HG03025 (cell line): Measurements from ENCODE around the gene CELF2.

ENCODE experiments used
- ATAC-seq: cut with Tn5 transposase; IDR thresholded peaks from one replicate; pipeline ENCODE4 v1.9.1; 2021; ENCODE audit warnings: mild to moderate bottlenecking, moderate library complexity; ENCODE audit not compliant: unreplicated experiment, low FRiP score

CELF2 gene

GRCh38 chr10:11212288-11213085 is 194.8 kb downstream of the CELF2 start:
- no peak for ATAC-seq

- no peak for ATAC-seq
Measured at GRCh38 chr10:11213137-11213536, 195.5 kb downstream of the CELF2 start.

- ATAC-seq: no peak
Measured at GRCh38 chr10:11214407-11214806, 196.7 kb downstream of the CELF2 start.

GRCh38 chr10:11215471-11215870 is 197.8 kb downstream of the CELF2 start:
- ATAC-seq: no peak

- ATAC-seq: no peak
Measured at GRCh38 chr10:11217521-11217920, 199.8 kb downstream of the CELF2 start.

- ATAC-seq: no peak
Measured at GRCh38 chr10:11218395-11218794, 200.7 kb downstream of the CELF2 start.

- no peak for ATAC-seq
Measured at GRCh38 chr10:11219431-11219830, 201.8 kb downstream of the CELF2 start.

- no peak for ATAC-seq
Measured at GRCh38 chr10:11223081-11223480, 205.4 kb downstream of the CELF2 start.

- no peak for ATAC-seq
Measured at GRCh38 chr10:11223507-11224140, 206.0 kb downstream of the CELF2 start.

GRCh38 chr10:11224321-11224720 is 206.6 kb downstream of the CELF2 start:
- ATAC-seq: no peak

GRCh38 chr10:11224792-11225416 is 207.2 kb downstream of the CELF2 start:
- no peak for ATAC-seq

- peak; percentile 38 for ATAC-seq
Measured at GRCh38 chr10:11225935-11226334, 208.3 kb downstream of the CELF2 start.

- ATAC-seq: peak; percentile 73
Measured at GRCh38 chr10:11227103-11227502, 209.4 kb downstream of the CELF2 start.

- no peak for ATAC-seq
Measured at GRCh38 chr10:11229893-11230292, 212.2 kb downstream of the CELF2 start.

- ATAC-seq: no peak
Measured at GRCh38 chr10:11230498-11231167, 213.0 kb downstream of the CELF2 start.

- ATAC-seq: no peak
Measured at GRCh38 chr10:11231285-11231684, 213.6 kb downstream of the CELF2 start.

GRCh38 chr10:11232222-11232961 is 214.7 kb downstream of the CELF2 start:
- no peak for ATAC-seq

- no peak for ATAC-seq
Measured at GRCh38 chr10:11234857-11235531, 217.3 kb downstream of the CELF2 start.

- no peak for ATAC-seq
Measured at GRCh38 chr10:11235771-11236170, 218.1 kb downstream of the CELF2 start.

GRCh38 chr10:11236234-11236633 is 218.6 kb downstream of the CELF2 start:
- ATAC-seq: no peak
